ENCODE results near the gene MAP1LC3C.

GRCh38 chr1:242002510-242002909, 3.6 kb upstream of the MAP1LC3C start:
- TF ChIP-seq POLR2AphosphoS5 (IDR thresholded peaks at IDR 0.05) (no peak), POLR2A (IDR thresholded peaks at IDR 0.05) (no peak), EP300 (IDR thresholded peaks at IDR 0.05) (no peak)
- TF ChIP-seq, protein P1, sequence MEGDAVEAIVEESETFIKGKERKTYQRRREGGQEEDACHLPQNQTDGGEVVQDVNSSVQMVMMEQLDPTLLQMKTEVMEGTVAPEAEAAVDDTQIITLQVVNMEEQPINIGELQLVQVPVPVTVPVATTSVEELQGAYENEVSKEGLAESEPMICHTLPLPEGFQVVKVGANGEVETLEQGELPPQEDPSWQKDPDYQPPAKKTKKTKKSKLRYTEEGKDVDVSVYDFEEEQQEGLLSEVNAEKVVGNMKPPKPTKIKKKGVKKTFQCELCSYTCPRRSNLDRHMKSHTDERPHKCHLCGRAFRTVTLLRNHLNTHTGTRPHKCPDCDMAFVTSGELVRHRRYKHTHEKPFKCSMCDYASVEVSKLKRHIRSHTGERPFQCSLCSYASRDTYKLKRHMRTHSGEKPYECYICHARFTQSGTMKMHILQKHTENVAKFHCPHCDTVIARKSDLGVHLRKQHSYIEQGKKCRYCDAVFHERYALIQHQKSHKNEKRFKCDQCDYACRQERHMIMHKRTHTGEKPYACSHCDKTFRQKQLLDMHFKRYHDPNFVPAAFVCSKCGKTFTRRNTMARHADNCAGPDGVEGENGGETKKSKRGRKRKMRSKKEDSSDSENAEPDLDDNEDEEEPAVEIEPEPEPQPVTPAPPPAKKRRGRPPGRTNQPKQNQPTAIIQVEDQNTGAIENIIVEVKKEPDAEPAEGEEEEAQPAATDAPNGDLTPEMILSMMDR (IDR thresholded peaks at IDR 0.05), result no peak

Data from stomach (tissue), 4 donors.